DMS 273 (cell line): ENCODE measurements around the gene NOL4L.
"Not testable (repeated sequence)": the region's sequence is repeated elsewhere in the genome, so short reads cannot be mapped to it uniquely, and the experiment has no call there.

Source experiments
- DNase-seq: peaks from one replicate; lab custom pipeline; 2025; ENCODE audit not compliant: unreplicated experiment; lab: John Stamatoyannopoulos, UW

NOL4L gene

GRCh38 chr20:32596681-32597252 lies 11.6 kb upstream of the NOL4L start:
- DNase-seq, result no peak

- DNase-seq, result no peak
Observed at GRCh38 chr20:32595143-32595542, 10.0 kb upstream of the NOL4L start.

- DNase-seq, result not testable (repeated sequence)
Observed at GRCh38 chr20:32594669-32595068, 9.5 kb upstream of the NOL4L start.

- DNase-seq, result no peak
Observed at GRCh38 chr20:32594204-32594603, 9.1 kb upstream of the NOL4L start.

GRCh38 chr20:32592616-32593015 lies 7.5 kb upstream of the NOL4L start:
- not testable (repeated sequence) for DNase-seq

- no peak for DNase-seq
Observed at GRCh38 chr20:32592022-32592421, 6.9 kb upstream of the NOL4L start.

GRCh38 chr20:32589769-32590168 lies 4.6 kb upstream of the NOL4L start:
- DNase-seq, result no peak

- DNase-seq, result no peak
Observed at GRCh38 chr20:32589256-32589655, 4.1 kb upstream of the NOL4L start.

- no peak for DNase-seq
Observed at GRCh38 chr20:32588040-32588439, 2.9 kb upstream of the NOL4L start.

GRCh38 chr20:32586291-32586690 lies 1.2 kb upstream of the NOL4L start:
- no peak for DNase-seq

GRCh38 chr20:32585586-32586127 lies 524 bp upstream of the NOL4L start:
- DNase-seq, result no peak

GRCh38 chr20:32583581-32584070 lies 1.5 kb downstream of the NOL4L start:
- DNase-seq, result peak; percentile 70

GRCh38 chr20:32582659-32583580 lies 2.2 kb downstream of the NOL4L start:
- peak; percentile 83 for DNase-seq

- DNase-seq, result peak; percentile 25
Observed at GRCh38 chr20:32581839-32582658, 3.1 kb downstream of the NOL4L start.

GRCh38 chr20:32580970-32581838 lies 3.9 kb downstream of the NOL4L start:
- DNase-seq, result peak; percentile 44

GRCh38 chr20:32580219-32580969 lies 4.7 kb downstream of the NOL4L start:
- DNase-seq, result no peak

GRCh38 chr20:32578840-32579390 lies 6.2 kb downstream of the NOL4L start:
- no peak for DNase-seq

- DNase-seq, result not testable (repeated sequence)
Observed at GRCh38 chr20:32578062-32578461, 7.1 kb downstream of the NOL4L start.

GRCh38 chr20:32577657-32578056 lies 7.5 kb downstream of the NOL4L start:
- DNase-seq, result no peak
